SKM-1 (cell line): ENCODE measurements around the gene DNPEP.

Experiments used
- DNase-seq: peaks from one replicate; lab custom pipeline; 2025; ENCODE audit not compliant: unreplicated experiment; lab: John Stamatoyannopoulos, UW

DNPEP gene

GRCh38 chr2:219387306-219388120 lies at the start of gene DNPEP:
TSS of gene DNPEP (minus strand) at chr2:219387912. CDS start at chr2:219387794, 118 bp downstream.
- DNase-seq = peak; percentile 58

- DNase-seq = no peak
Observed at GRCh38 chr2:219437141-219437540, 49.4 kb upstream of the DNPEP start.

GRCh38 chr2:219436491-219436890 lies 48.8 kb upstream of the DNPEP start:
- no peak for DNase-seq

- DNase-seq = no peak
Observed at GRCh38 chr2:219435701-219436100, 48.0 kb upstream of the DNPEP start.

- no peak for DNase-seq
Observed at GRCh38 chr2:219434718-219435525, 47.2 kb upstream of the DNPEP start, which contains the start of gene SPEG. TSS of gene SPEG (plus strand) at chr2:219434843. CDS start at chr2:219434978, 135 bp downstream.

- no peak for DNase-seq
Observed at GRCh38 chr2:219434468-219434717, 46.7 kb upstream of the DNPEP start.

- DNase-seq = no peak
Observed at GRCh38 chr2:219433666-219434467, 46.2 kb upstream of the DNPEP start.

- no peak for DNase-seq
Observed at GRCh38 chr2:219430633-219431615, 43.2 kb upstream of the DNPEP start.

- DNase-seq = no peak
Observed at GRCh38 chr2:219429958-219430606, 42.4 kb upstream of the DNPEP start.

GRCh38 chr2:219428469-219428868 lies 40.8 kb upstream of the DNPEP start:
- DNase-seq = no peak

GRCh38 chr2:219426534-219427136 lies 38.9 kb upstream of the DNPEP start:
- no peak for DNase-seq

- no peak for DNase-seq
Observed at GRCh38 chr2:219426068-219426443, 38.3 kb upstream of the DNPEP start.

- no peak for DNase-seq
Observed at GRCh38 chr2:219425238-219426067, 37.7 kb upstream of the DNPEP start.

- DNase-seq = no peak
Observed at GRCh38 chr2:219423652-219424377, 36.1 kb upstream of the DNPEP start.

- no peak for DNase-seq
Observed at GRCh38 chr2:219422952-219423534, 35.3 kb upstream of the DNPEP start.

GRCh38 chr2:219421323-219421722 lies 33.6 kb upstream of the DNPEP start:
- no peak for DNase-seq

GRCh38 chr2:219420687-219421086 lies 33.0 kb upstream of the DNPEP start:
- DNase-seq = no peak
